ENCODE results near the gene DEUP1.

Gene DEUP1

DNA sequence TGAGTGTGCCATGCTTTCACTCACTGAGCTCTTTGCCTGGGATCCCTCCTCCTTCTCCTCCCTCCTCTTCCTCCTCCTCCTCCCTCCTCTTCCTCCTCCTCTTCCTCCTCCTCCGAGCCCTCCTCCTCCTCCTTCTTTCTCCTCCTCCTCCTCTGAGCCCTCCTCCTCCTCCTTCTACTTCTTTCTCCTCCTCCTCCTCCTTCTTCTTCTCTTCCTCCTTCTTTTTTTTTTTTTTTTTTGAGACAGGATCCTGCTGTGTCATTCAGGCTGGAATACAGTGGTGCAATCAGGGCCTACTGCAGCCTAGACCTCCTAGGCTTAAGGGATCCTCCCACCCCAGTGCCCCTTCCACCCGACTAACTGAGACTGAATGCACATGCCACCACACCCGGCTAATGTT lies 62.3 kb downstream of the DEUP1 start:
- H3K4me3 ChIP-seq (ENCODE audit: low read depth, low read length), result no peak overlapping the region
- no peak for DNase-seq (ENCODE audit: low read depth)
- TF ChIP-seq, protein P1, sequence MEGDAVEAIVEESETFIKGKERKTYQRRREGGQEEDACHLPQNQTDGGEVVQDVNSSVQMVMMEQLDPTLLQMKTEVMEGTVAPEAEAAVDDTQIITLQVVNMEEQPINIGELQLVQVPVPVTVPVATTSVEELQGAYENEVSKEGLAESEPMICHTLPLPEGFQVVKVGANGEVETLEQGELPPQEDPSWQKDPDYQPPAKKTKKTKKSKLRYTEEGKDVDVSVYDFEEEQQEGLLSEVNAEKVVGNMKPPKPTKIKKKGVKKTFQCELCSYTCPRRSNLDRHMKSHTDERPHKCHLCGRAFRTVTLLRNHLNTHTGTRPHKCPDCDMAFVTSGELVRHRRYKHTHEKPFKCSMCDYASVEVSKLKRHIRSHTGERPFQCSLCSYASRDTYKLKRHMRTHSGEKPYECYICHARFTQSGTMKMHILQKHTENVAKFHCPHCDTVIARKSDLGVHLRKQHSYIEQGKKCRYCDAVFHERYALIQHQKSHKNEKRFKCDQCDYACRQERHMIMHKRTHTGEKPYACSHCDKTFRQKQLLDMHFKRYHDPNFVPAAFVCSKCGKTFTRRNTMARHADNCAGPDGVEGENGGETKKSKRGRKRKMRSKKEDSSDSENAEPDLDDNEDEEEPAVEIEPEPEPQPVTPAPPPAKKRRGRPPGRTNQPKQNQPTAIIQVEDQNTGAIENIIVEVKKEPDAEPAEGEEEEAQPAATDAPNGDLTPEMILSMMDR (IDR thresholded peaks at IDR 0.05; ENCODE audit: control insufficient read depth, extremely low read depth, insufficient read depth), result no peak

DNA sequence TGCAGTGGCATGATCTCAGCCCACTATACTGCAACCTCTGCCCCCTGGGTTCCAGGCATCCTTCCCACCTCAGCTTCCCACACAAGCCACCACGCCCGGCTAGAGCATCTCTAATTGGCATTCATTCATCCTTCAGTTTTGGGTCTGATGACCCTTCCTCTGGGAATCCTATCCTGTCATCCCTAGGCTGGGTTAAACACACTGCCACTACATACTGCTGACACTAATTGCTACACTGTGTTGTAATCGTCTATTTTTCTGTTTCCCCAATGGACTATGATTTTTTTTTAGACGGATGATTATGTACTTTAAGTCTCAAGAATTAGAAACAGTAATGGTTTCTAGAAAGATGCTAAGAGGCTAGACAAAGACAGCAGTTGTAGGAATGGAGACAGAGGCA lies 62.8 kb downstream of the DEUP1 start:
- H3K4me3 ChIP-seq (ENCODE audit: low read depth, low read length), result no peak overlapping the region
- TF ChIP-seq, protein P1 (IDR thresholded peaks at IDR 0.05; ENCODE audit: control insufficient read depth, extremely low read depth, insufficient read depth), result no peak
- DNase-seq (ENCODE audit: low read depth), result no peak

DNA sequence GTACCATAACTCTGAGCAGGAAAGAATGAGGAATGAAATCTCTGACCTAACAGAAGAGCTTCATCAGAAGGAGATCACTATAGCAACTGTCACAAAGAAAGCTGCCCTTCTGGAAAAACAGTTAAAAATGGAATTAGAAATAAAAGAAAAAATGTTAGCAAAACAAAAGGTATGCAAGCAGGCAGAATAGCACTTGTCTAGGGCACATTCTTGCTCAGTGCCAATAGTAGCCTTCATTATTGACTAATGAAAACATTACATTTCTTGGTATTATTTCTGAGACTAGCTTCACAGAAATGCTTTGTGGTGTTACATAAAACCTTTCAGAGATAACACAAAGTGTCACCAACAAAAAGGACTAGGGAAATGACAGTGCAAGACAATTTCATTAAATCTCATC lies 63.9 kb downstream of the DEUP1 start:
- no peak overlapping the region for H3K4me3 ChIP-seq (ENCODE audit: low read depth, low read length)
- TF ChIP-seq, protein P1 (IDR thresholded peaks at IDR 0.05; ENCODE audit: control insufficient read depth, extremely low read depth, insufficient read depth), result no peak
- DNase-seq (ENCODE audit: low read depth), result no peak

DNA sequence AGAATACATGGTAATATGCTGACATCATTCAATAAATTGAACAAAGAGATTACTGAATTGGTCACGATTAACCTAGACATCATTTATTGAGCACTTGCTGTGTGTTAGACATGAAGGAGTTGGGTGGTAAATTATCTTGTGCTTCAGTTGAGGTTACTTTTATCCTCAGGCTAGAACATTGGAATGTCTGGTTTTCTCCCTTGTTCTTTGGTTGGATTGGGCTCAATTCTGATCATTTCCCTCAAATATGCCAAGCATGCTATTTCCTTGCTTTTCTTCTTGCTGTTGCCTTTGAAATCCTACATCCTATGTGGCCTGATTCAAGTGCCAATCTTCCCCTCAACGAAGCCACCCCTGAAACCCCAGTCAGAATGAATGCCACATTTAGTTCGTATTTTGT lies 65.8 kb downstream of the DEUP1 start:
- DNase-seq (ENCODE audit: low read depth), result no peak
- TF ChIP-seq, protein P1 (IDR thresholded peaks at IDR 0.05; ENCODE audit: control insufficient read depth, extremely low read depth, insufficient read depth), result no peak

DNA sequence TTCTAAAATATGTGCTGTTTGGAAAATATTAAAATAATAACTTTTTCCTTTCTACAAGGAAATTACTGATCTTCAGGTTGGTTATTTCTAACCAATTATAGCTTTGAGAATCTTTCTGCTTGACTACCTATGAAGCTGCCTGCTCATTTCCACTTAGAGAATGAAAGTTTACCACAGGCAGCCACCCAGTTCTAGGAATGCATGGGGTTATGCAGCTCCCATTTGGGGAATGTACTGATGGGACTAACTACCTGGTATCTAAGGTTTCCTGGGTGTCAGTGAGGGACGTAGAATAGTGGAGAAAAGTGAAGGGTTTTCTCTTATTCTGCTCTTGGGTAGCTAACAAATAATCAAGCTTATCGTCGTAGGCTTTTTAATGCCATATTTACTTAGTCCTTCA lies 73.4 kb downstream of the DEUP1 start:
- DNase-seq (ENCODE audit: low read depth), result no peak
- TF ChIP-seq, protein P1 (IDR thresholded peaks at IDR 0.05; ENCODE audit: control insufficient read depth, extremely low read depth, insufficient read depth), result no peak
- H3K4me3 ChIP-seq (ENCODE audit: low read depth, low read length), result no peak overlapping the region

More for the DNA sequence above, 65.8 kb downstream of the DEUP1 start:
- no peak overlapping the region for H3K4me3 ChIP-seq (ENCODE audit: low read depth, low read length)

DNA sequence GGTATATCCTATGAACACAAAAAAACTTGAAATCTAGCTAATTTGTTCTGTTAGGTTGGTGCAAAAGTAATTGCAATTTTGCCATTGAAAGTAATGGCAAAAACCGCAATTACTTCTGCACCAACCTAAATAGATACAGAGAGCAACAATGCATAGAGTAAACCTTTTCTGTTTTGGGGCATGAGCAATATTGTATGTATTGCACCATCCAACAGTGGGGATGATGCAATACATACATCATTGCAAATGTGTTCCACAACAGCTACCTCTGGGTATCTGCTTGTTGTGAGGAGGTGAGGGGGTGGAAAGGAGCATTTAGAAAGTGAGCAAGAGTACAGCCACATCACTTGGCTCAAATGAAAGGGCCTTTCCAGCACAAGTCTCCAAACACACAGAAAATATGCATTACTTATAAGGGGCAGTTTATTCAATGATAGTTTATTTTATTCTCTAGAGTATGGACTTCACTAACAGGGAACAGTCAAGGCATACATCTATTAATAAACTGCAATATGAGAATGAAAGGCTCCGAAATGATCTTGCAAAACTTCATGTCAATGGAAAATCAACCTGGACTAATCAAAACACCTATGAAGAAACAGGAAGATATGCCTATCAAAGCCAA lies 77.3 kb downstream of the DEUP1 start:
- DNase-seq (ENCODE audit: low read depth), result no peak
- no peak overlapping the region for H3K4me3 ChIP-seq (ENCODE audit: low read depth, low read length)
- TF ChIP-seq, protein P1 (IDR thresholded peaks at IDR 0.05; ENCODE audit: control insufficient read depth, extremely low read depth, insufficient read depth), result no peak

DNA sequence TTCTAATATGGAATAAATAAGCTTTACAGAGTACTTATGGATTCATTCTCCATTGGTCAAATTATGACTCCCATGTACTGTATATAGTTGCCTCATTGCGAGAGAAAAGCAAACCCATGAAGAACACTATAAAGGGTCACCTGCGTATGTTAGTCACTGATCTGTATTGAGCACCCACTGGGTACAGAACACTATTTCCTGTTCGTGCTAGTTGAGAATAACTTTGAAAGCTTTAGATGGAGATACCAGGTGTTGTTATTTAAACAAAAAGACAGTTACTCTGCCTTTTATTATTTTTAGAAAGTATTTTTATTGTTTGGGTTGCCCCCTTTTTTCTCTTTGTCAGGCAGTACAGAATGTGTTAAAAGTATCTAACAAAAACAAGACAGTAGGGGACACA lies 79.9 kb downstream of the DEUP1 start:
- no peak overlapping the region for H3K4me3 ChIP-seq (ENCODE audit: low read depth, low read length)
- no peak for DNase-seq (ENCODE audit: low read depth)

More for the DNA sequence above, 79.9 kb downstream of the DEUP1 start:
- TF ChIP-seq, protein P1 (IDR thresholded peaks at IDR 0.05; ENCODE audit: control insufficient read depth, extremely low read depth, insufficient read depth), result no peak

All from LNCaP clone FGC (cell line).